Right atrium auricular region (tissue), 2 donors: ENCODE measurements around the gene TMPRSS6. TPM values are rescaled to one million over a fixed set of nuclear protein-coding genes. Genes with fewer than 3 reads are reported as not detected.

Experiments used
- DNase-seq: peaks from one replicate; pipeline ENCODE4 v3.0.0-alpha.2; 2019; ENCODE audit warnings: low spot score
- H3K27ac ChIP-seq, 2 donors: fragments of 200-600 bp; sonication (generic); 1 replicate in 1 of 2; 2 replicates in 1 of 2; pipeline ENCODE4 v1.5.1; 2016 to 2019
- H3K27me3 ChIP-seq, 2 donors: fragments of 200-600 bp; sonication (generic); one replicate each; pipeline versions ENCODE4 v1.5.1 to v1.6.0; 2017 to 2019
- H3K36me3 ChIP-seq: fragments of 200-600 bp; sonication (generic); one replicate; pipeline ENCODE4 v1.5.1; 2016
- H3K4me1 ChIP-seq, 2 donors: fragments of 200-600 bp; sonication (generic); one replicate each; pipeline versions ENCODE4 v1.5.1 to v1.6.0; 2017 to 2019
- H3K4me3 ChIP-seq, 2 donors: fragments of 200-600 bp; sonication (generic); 1 replicate in 1 of 2; 2 replicates in 1 of 2; pipeline ENCODE4 v1.5.1; 2017 to 2019; ENCODE audit warnings: mild to moderate bottlenecking in 1 of 2, moderate library complexity in 1 of 2
- H3K9me3 ChIP-seq, 2 donors: fragments of 200-600 bp; sonication (generic); one replicate each; pipeline ENCODE4 v1.5.1; 2019
- CTCF ChIP-seq, 2 donors: fragments of 200-600 bp; sonication (generic); IDR thresholded peaks; one replicate each; pipeline ENCODE4 v1.5.1; 2019; ENCODE audit warnings: antibody characterized with exemption in 2 of 2
- total RNA-seq, 2 donors: library from RNA; depleted of rRNA; stranded (reverse); fragments of >200 nt; gene quantifications; one replicate each; pipeline ENCODE4 v1.1.0, GENCODE V29; 2016

TMPRSS6 gene
- total RNA-seq, 2 donors from 2014 or later: not detected

- Histone ChIP-seq H3K4me3 (no peak overlapping the region), H3K9me3 (no peaks in the 10 kb centered on the region), H3K27me3 (no peaks in the 10 kb centered on the region)
Measured at GRCh38 chr22:37103151-37103550, 6.4 kb downstream of the TMPRSS6 start.

GRCh38 chr22:37101311-37102066 is 8.0 kb downstream of the TMPRSS6 start:
- no peaks in the 10 kb centered on the region for H3K4me1 ChIP-seq
- DNase-seq: no peak
- H3K9me3 ChIP-seq: no peaks in the 10 kb centered on the region
- H3K27ac ChIP-seq: no peak overlapping the region
- no peaks in the 10 kb centered on the region for H3K36me3 ChIP-seq
- TF ChIP-seq CTCF (IDR thresholded peaks at IDR 0.05): no peak
- H3K27me3 ChIP-seq: no peaks in the 10 kb centered on the region
- H3K4me3 ChIP-seq: no peak overlapping the region

More at GRCh38 chr22:37103151-37103550, 6.4 kb downstream of the TMPRSS6 start:
- Histone ChIP-seq H3K27ac (no peak overlapping the region), H3K4me1 (no peaks in the 10 kb centered on the region), H3K36me3 (no peaks in the 10 kb centered on the region)
- no peak for DNase-seq
- TF ChIP-seq CTCF (IDR thresholded peaks at IDR 0.05): no peak

- H3K36me3 ChIP-seq: no peaks in the 10 kb centered on the region
- no peaks in the 10 kb centered on the region for H3K4me1 ChIP-seq
- no peak for TF ChIP-seq CTCF (IDR thresholded peaks at IDR 0.05)
- H3K9me3 ChIP-seq: no peaks in the 10 kb centered on the region
- H3K27ac ChIP-seq: no peak overlapping the region
- no peak overlapping the region for H3K4me3 ChIP-seq
- no peak for DNase-seq
- no peaks in the 10 kb centered on the region for H3K27me3 ChIP-seq
Measured at GRCh38 chr22:37100589-37101127, 8.9 kb downstream of the TMPRSS6 start.

- H3K36me3 ChIP-seq: no peaks in the 10 kb centered on the region
- H3K4me3 ChIP-seq: no peak overlapping the region
- H3K27me3 ChIP-seq: no peaks in the 10 kb centered on the region
- TF ChIP-seq CTCF (IDR thresholded peaks at IDR 0.05): no peak
- no peak overlapping the region for H3K27ac ChIP-seq
- DNase-seq: no peak
- no peaks in the 10 kb centered on the region for H3K9me3 ChIP-seq
- H3K4me1 ChIP-seq: no peaks in the 10 kb centered on the region
Measured at GRCh38 chr22:37098976-37099591, 10.4 kb downstream of the TMPRSS6 start.

- Histone ChIP-seq H3K4me3 (no peak overlapping the region), H3K27ac (no peak overlapping the region), H3K4me1 (no peaks in the 10 kb centered on the region), H3K36me3 (no peaks in the 10 kb centered on the region), H3K27me3 (no peaks in the 10 kb centered on the region), H3K9me3 (no peaks in the 10 kb centered on the region)
- DNase-seq: no peak
- no peak for TF ChIP-seq CTCF (IDR thresholded peaks at IDR 0.05)
Measured at GRCh38 chr22:37097346-37097745, 12.2 kb downstream of the TMPRSS6 start.
